ENCODE data around the gene TTC23L. TPM values are rescaled to one million over a fixed set of nuclear protein-coding genes. Genes with fewer than 3 reads are reported as not detected.

The TTC23L gene
- total RNA-seq, 4 donors from 2014 or later: 0.38 to 3.2 (median 0.94) TPM

- 90 to 94% methylated on average over 3 of the region's 3 CpGs for WGBS, 2 donors
- TF ChIP-seq POLR2A (IDR thresholded peaks at IDR 0.05): no peak
- no peak for TF ChIP-seq CTCF (IDR thresholded peaks at IDR 0.05)
- no peak overlapping the region for H3K4me3 ChIP-seq (ENCODE audit: low read depth, poor library complexity, severe bottlenecking)
- DNase-seq (ENCODE audit: low spot score in 2 of 2): no peak
- intact Hi-C loops (cut with DNase I; ENCODE audit: low total_unique reads): no loop called here
These were observed 21.2 kb upstream of the TTC23L start for GRCh38 chr5:34817558-34818351.

- no peak for TF ChIP-seq CTCF (IDR thresholded peaks at IDR 0.05)
- TF ChIP-seq POLR2A (IDR thresholded peaks at IDR 0.05): no peak
- WGBS, 2 donors: 75 to 88% methylated on average over 3 of the region's 3 CpGs
- intact Hi-C loops (cut with DNase I; ENCODE audit: low total_unique reads): no loop called here
- no peak overlapping the region for H3K4me3 ChIP-seq (ENCODE audit: low read depth, poor library complexity, severe bottlenecking)
- DNase-seq (ENCODE audit: low spot score in 2 of 2): no peak
These were observed 20.2 kb upstream of the TTC23L start for GRCh38 chr5:34818717-34819116.

- TF ChIP-seq POLR2A (IDR thresholded peaks at IDR 0.05): no peak
- WGBS, 2 donors: 95 to 96% methylated on average over 1 of the region's 1 CpG
- intact Hi-C loops (cut with DNase I; ENCODE audit: low total_unique reads): no loop called here
These were observed 18.4 kb upstream of the TTC23L start for GRCh38 chr5:34820593-34820992.

GRCh38 chr5:34822956-34823715, 15.8 kb upstream of the TTC23L start:
- TF ChIP-seq POLR2A (IDR thresholded peaks at IDR 0.05) (no peak), CTCF (IDR thresholded peaks at IDR 0.05) (no peak)
- no peak for DNase-seq (ENCODE audit: low spot score in 2 of 2)
- WGBS, 2 donors: 91 to 93% methylated on average over 8 of the region's 8 CpGs
- intact Hi-C loops (cut with DNase I; ENCODE audit: low total_unique reads): no loop called here
- no peak overlapping the region for H3K4me3 ChIP-seq (ENCODE audit: low read depth, poor library complexity, severe bottlenecking)

More at GRCh38 chr5:34820593-34820992, 18.4 kb upstream of the TTC23L start:
- no peak for DNase-seq (ENCODE audit: low spot score in 2 of 2)
- H3K4me3 ChIP-seq (ENCODE audit: low read depth, poor library complexity, severe bottlenecking): no peak overlapping the region

GRCh38 chr5:34826347-34826746, 12.6 kb upstream of the TTC23L start:
- WGBS, 2 donors: 74 to 89% methylated on average over 6 of the region's 6 CpGs
- no peak for DNase-seq (ENCODE audit: low spot score in 2 of 2)
- H3K4me3 ChIP-seq (ENCODE audit: low read depth, poor library complexity, severe bottlenecking): no peak overlapping the region
- intact Hi-C loops (cut with DNase I; ENCODE audit: low total_unique reads): no loop called here
- TF ChIP-seq POLR2A (IDR thresholded peaks at IDR 0.05) (no peak), CTCF (IDR thresholded peaks at IDR 0.05) (no peak)

Data from lower leg skin (tissue), 4 donors.